ENCODE data around the gene TRPT1. TPM values are rescaled to one million over a fixed set of nuclear protein-coding genes. Genes with fewer than 3 reads are reported as not detected.

The TRPT1 gene
- total RNA-seq, 1 donor from 2014 or later: 22.4 TPM

DNA sequence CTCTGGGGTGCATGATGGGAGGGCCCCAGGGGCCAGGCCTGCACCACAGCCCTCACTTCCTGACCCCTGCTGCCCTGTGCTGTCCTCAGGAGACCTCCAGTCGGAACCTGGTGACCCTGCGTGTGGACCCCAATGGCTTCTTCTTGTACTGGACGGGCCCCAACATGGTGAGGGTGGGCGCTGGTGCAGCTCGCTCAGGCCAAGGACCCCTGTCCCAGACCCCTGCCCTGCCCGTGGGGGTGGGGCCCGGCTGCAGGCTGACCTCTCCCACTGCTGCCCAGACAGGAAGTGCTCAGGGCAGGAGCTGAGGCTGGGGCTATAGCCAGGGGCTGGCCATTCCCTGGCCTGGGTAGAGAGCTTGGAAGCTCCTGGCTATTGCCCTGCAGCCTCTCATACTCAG, 28.3 kb upstream of the TRPT1 start:
- ATAC-seq (no peak), DNase-seq (peak; percentile 62)
- Histone ChIP-seq H3K4me1 (peaks cover 20% of the 10 kb centered on the region), H3K36me3 (peaks cover 44% of the 10 kb centered on the region), H3K27me3 (no peaks in the 10 kb centered on the region), H3K9me3 (no peaks in the 10 kb centered on the region), H3K27ac (no peak overlapping the region), H3K4me3 (no peak overlapping the region)
- intact Hi-C loops (cut with DNase I): no loop called here
- TF ChIP-seq CTCF (IDR thresholded peaks at IDR 0.05): no peak

DNA sequence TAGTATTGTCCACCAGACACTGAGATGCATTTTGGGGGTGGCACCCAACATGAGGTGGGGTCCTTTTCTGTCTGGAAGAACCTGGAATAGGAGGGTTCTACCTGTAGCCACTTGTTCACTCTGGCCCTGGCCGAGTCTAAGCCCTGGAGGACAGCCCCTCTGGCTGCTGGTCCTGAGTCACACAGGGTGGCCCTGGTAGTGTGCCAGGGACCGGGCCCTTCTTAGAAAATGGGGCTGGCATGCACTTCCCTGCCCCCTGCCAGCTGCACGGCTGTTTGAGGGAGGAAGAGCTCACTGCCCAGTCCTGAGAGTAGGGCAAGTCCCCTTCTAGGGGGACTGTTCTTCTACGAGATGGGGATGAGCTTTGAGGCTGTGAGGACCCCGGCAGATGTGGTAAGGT, 27.5 kb upstream of the TRPT1 start:
- ATAC-seq: no peak
- DNase-seq: peak; percentile 61
- Histone ChIP-seq H3K27me3 (no peaks in the 10 kb centered on the region), H3K4me1 (peaks cover 20% of the 10 kb centered on the region), H3K36me3 (peaks cover 35% of the 10 kb centered on the region), H3K27ac (no peak overlapping the region), H3K4me3 (no peak overlapping the region), H3K9me3 (no peaks in the 10 kb centered on the region)
- TF ChIP-seq CTCF (IDR thresholded peaks at IDR 0.05): no peak
- intact Hi-C loops (cut with DNase I): no loop called here

- H3K36me3 ChIP-seq: peaks cover 31% of the 10 kb centered on the region
Observed at GRCh38 chr11:64253043-64253442, 27.1 kb upstream of the TRPT1 start.

GRCh38 chr11:64252003-64252872, 26.3 kb upstream of the TRPT1 start:
- peak; percentile 85 for DNase-seq
- Histone ChIP-seq H3K4me3 (peak overlapping the region; percentile 89), H3K9me3 (no peaks in the 10 kb centered on the region), H3K27ac (peak overlapping the region; percentile 51), H3K27me3 (no peaks in the 10 kb centered on the region), H3K4me1 (peaks cover 26% of the 10 kb centered on the region), H3K36me3 (peaks cover 25% of the 10 kb centered on the region)
- ATAC-seq: peak; percentile 62
- intact Hi-C loops (cut with DNase I): no loop called here
- peak; percentile 30 for TF ChIP-seq CTCF (IDR thresholded peaks at IDR 0.05)

More at GRCh38 chr11:64253043-64253442, 27.1 kb upstream of the TRPT1 start:
- no peaks in the 10 kb centered on the region for H3K27me3 ChIP-seq
- peak; percentile 54 for DNase-seq
- H3K4me1 ChIP-seq: peaks cover 20% of the 10 kb centered on the region
- no peak for TF ChIP-seq CTCF (IDR thresholded peaks at IDR 0.05)
- ATAC-seq: no peak
- no peak overlapping the region for H3K27ac ChIP-seq
- peak overlapping the region; percentile 89 for H3K4me3 ChIP-seq
- intact Hi-C loops (cut with DNase I): no loop called here
- H3K9me3 ChIP-seq: no peaks in the 10 kb centered on the region

DNA sequence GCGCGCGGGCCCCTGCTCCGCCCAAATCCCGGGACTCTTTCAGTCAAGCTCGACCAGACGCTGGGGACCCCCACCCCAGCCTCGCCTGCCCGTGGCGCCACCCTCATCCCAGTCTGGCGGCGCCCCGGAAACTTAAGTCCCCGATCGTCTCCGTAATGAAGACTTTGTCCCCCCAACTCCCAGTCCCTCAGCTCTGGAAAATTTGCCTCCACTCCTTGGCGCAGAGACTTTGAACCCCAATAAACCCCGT, 25.7 kb upstream of the TRPT1 start:
- TF ChIP-seq CTCF (IDR thresholded peaks at IDR 0.05): no peak
- Histone ChIP-seq H3K27me3 (no peaks in the 10 kb centered on the region), H3K36me3 (peaks cover 19% of the 10 kb centered on the region), H3K27ac (peak overlapping the region; percentile 72), H3K9me3 (no peaks in the 10 kb centered on the region), H3K4me1 (peaks cover 26% of the 10 kb centered on the region), H3K4me3 (peak overlapping the region; percentile 89)
- no peak for ATAC-seq
- DNase-seq: no peak
- intact Hi-C loops (cut with DNase I): no loop called here
